Mesendoderm (in vitro differentiated cells): ENCODE results near the gene ADARB2.

Experiments used
- DNase-seq: peaks from one replicate; pipeline ENCODE4 v3.0.0; 2013
- H2AK5ac ChIP-seq: 2 replicates; pipeline ENCODE4 v1.6.1; 2013; ENCODE audit warnings: low read length, inconsistent platforms
- H2BK120ac ChIP-seq: 2 replicates; pipeline ENCODE4 v1.6.1; 2013; ENCODE audit warnings: low read depth, mild to moderate bottlenecking, low read length, moderate library complexity, mixed read lengths
- H2BK15ac ChIP-seq: replicated peaks from 2 replicates; pipeline ENCODE4 v1.6.1; 2013; ENCODE audit warnings: low read depth, mild to moderate bottlenecking, moderate library complexity
- H2BK5ac ChIP-seq: 2 replicates; pipeline ENCODE4 v1.6.1; 2013; ENCODE audit warnings: low read length, inconsistent platforms
- H3K18ac ChIP-seq: 2 replicates; pipeline ENCODE4 v1.6.1; 2013; ENCODE audit warnings: mild to moderate bottlenecking, low read length, mixed read lengths
- H3K23ac ChIP-seq: one replicate; pipeline ENCODE4 v1.6.1; 2013; ENCODE audit warnings: low read length
- H3K27ac ChIP-seq: 2 replicates; pipeline ENCODE4 v1.5.1; 2013; ENCODE audit warnings: low read depth, mild to moderate bottlenecking, inconsistent platforms, low read length, moderate library complexity
- H3K27me3 ChIP-seq: 2 replicates; pipeline ENCODE4 v1.6.1; 2013; ENCODE audit warnings: low read length, control low read depth, mild to moderate bottlenecking, inconsistent platforms; ENCODE audit not compliant: insufficient read depth, poor library complexity
- H3K36me3 ChIP-seq: 2 replicates; pipeline ENCODE4 v1.6.1; 2013; ENCODE audit warnings: low read length, inconsistent platforms; ENCODE audit not compliant: control insufficient read depth, insufficient read depth
- H3K4ac ChIP-seq: one replicate; pipeline ENCODE4 v1.6.1; 2013; ENCODE audit warnings: low read depth, mild to moderate bottlenecking, low read length, moderate library complexity
- H3K4me1 ChIP-seq: 2 replicates; pipeline ENCODE4 v1.6.1; 2013; ENCODE audit warnings: low read depth, low read length, inconsistent platforms; ENCODE audit not compliant: control insufficient read depth
- H3K4me2 ChIP-seq: 2 replicates; pipeline ENCODE4 v1.6.1; 2013; ENCODE audit warnings: low read length
- H3K4me3 ChIP-seq: 2 replicates; pipeline ENCODE4 v1.5.1; 2013; ENCODE audit warnings: mild to moderate bottlenecking, low read length
- H3K56ac ChIP-seq: one replicate; pipeline ENCODE4 v1.6.1; 2013; ENCODE audit warnings: low read length
- H3K79me1 ChIP-seq: 2 replicates; pipeline ENCODE4 v1.6.1; 2013; ENCODE audit warnings: low read length, inconsistent platforms
- H3K79me2 ChIP-seq: 2 replicates; pipeline ENCODE4 v1.6.1; 2013; ENCODE audit warnings: mild to moderate bottlenecking, low read length; ENCODE audit not compliant: control insufficient read depth, insufficient read depth
- H3K9ac ChIP-seq: 2 replicates; pipeline ENCODE4 v1.6.1; 2013; ENCODE audit warnings: low read length, inconsistent platforms
- H4K5ac ChIP-seq: one replicate; pipeline ENCODE4 v1.6.1; 2013; ENCODE audit warnings: low read length
- H4K8ac ChIP-seq: one replicate; pipeline ENCODE4 v1.6.1; 2013; ENCODE audit warnings: low read depth, mild to moderate bottlenecking, control low read depth, low read length, moderate library complexity
- WGBS: extraction: QIAGEN DNeasy Blood & Tissue Kit; methylation state at CpG from one replicate; pipeline ENCODE4 v1.1.7; 2013; ENCODE audit warnings: low lambda C conversion rate, missing lambda C conversion rate; ENCODE audit not compliant: insufficient coverage; ENCODE audit errors: extremely low coverage; 5-methylcytosine and 5-hydroxymethylcytosine counted together

Gene ADARB2

DNA sequence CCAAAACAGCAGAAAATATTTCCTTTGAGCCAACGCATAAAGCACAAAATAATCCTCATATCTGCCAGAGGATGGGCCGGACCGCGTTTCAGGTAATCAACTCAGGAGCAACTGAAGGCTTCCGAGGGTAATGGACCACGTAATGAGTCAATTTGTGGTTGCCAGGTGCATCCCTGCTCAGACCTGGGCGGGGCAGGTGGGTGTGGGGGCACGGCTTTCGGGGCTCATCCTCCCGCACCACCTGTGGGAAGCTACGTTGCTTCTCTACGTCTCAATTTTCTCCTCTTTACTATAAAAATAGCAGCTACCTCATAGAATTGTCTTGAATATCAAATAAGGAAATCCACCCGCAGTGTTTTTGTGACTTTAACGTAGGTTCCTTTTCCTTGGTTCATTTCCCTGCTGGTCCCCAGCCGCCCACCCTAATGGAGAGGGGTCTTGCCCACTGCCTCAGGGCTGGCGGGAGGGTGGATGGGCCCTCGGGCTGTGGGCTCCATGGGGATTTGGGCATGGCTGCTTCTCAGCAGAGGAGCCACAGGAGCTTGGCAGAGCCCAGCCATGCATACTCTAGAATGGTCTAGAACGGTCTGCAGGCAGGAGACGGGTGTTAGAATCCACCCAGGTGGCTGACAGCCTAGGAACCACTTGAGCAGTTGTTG, 324.7 kb downstream of the ADARB2 start:
- Histone ChIP-seq H3K4ac (no peak overlapping the region), H3K18ac (no peak overlapping the region), H3K9ac (no peak overlapping the region), H3K56ac (no peak overlapping the region), H4K8ac (no peak overlapping the region), H3K4me3 (no peak overlapping the region), H3K23ac (no peak overlapping the region), H3K36me3 (no peaks in the 10 kb centered on the region), H3K79me2 (no peaks in the 10 kb centered on the region), H2BK120ac (no peak overlapping the region), H3K27ac (no peak overlapping the region), H2BK5ac (no peak overlapping the region), H3K27me3 (no peaks in the 10 kb centered on the region), H3K4me1 (no peaks in the 10 kb centered on the region), H3K4me2 (no peak overlapping the region), H3K79me1 (no peaks in the 10 kb centered on the region), H2AK5ac (no peak overlapping the region), H2BK15ac (no peak overlapping the region), H4K5ac (no peak overlapping the region)
- DNase-seq = no peak
- no CpG with 5 or more reads among the region's 19 CpGs for WGBS

DNA sequence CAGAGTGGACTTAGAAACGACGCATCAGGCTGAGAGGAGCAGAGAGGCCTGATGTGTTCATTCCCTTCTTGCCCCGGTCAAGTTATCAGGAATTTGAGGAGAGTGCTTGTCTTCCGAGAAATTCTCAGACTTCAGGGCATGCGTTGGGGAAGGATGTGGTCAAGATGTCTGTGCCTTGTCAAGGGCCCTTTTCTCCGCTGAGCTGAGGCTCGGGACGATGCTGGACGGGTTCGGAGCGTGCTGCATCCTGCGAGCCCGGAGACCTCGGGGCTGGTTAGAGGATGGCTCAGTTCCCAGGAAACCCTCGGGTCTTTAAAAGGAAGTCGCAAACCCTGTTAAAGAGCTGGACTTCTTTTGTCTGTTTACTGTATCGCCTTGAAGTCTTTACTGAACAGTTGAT, 325.4 kb downstream of the ADARB2 start:
- Histone ChIP-seq H3K23ac (no peak overlapping the region), H3K18ac (no peak overlapping the region), H3K56ac (no peak overlapping the region), H3K36me3 (no peaks in the 10 kb centered on the region), H2BK5ac (no peak overlapping the region), H4K8ac (no peak overlapping the region), H2BK120ac (no peak overlapping the region), H3K4me1 (no peaks in the 10 kb centered on the region), H3K9ac (no peak overlapping the region), H3K4me2 (no peak overlapping the region), H3K27ac (no peak overlapping the region), H4K5ac (no peak overlapping the region), H3K27me3 (no peaks in the 10 kb centered on the region), H3K4me3 (no peak overlapping the region), H3K4ac (no peak overlapping the region), H3K79me1 (no peaks in the 10 kb centered on the region), H2AK5ac (no peak overlapping the region), H2BK15ac (no peak overlapping the region), H3K79me2 (no peaks in the 10 kb centered on the region)
- no peak for DNase-seq
- no CpG with 5 or more reads among the region's 17 CpGs for WGBS

DNA sequence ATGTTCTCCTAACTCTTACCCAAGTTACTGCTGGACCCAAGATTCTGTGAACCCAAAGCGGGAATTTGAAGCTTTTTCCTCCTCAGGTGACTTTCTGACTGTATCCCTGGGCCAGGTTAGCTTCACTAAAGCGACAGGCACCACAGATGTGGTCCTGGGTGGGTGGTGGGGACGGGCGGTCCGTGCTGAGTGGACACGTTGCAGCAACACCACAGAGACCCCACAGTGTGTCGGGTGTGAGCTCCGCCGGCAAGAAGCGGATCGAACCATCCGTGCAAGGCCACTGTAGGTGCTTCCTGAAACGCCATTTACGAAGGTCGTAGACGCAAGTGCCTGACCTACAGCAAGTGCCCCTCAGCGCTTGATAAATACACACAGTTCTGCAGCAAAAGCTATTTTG, 325.9 kb downstream of the ADARB2 start:
- no peaks in the 10 kb centered on the region for H3K4me1 ChIP-seq
- whole genome bisulfite sequencing = no CpG with 5 or more reads among the region's 17 CpGs

DNA sequence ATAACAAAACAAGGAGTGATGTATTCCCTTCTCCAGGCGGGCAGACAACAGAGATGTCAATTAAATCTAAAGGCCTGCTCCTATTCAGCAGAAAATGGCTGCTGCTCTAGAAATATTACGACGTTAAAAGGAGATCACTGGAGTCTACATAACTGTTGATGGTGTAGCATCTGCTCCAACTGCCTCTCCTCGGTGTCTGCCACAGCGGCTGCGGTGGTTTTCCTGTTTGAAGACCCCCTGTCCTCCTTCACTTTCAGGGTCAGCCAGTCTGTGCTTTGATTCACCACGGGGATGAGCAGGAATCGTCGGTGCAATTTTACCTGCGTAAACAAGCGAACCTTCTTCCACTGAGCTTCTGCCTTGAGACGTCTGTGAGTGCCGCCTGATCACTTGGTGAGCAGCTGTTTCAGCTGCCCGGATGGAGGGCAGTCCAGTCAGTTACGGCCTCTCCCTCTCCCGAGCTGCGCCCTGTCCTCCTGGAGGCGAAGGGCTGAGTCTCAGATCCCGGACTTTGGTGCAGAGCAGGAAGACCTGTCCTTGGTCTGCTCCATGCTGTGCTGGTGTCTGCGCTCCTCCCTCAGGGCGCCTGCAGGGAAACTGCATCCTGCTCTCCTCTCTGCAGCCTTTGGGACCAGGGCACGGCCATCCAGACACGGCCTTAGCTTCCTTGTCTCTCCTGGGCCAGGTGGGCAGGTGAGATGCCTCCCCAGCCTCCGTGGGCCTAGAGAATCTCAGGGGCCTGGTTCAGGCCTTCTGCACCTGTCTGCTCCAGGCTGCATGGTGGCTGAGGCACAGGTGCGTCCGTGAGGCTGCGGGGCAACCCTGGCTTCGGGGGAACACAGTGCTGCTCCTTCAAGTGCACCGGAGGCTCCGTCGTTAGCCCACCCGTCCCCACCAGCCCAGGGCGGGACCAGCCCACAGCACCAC, 326.6 kb downstream of the ADARB2 start:
- Histone ChIP-seq H3K18ac (no peak overlapping the region), H3K4me2 (no peak overlapping the region), H3K56ac (no peak overlapping the region), H3K79me2 (no peaks in the 10 kb centered on the region), H3K4me1 (no peaks in the 10 kb centered on the region), H4K8ac (no peak overlapping the region), H3K4me3 (no peak overlapping the region), H3K79me1 (no peaks in the 10 kb centered on the region), H3K23ac (no peak overlapping the region), H3K9ac (no peak overlapping the region), H2BK5ac (no peak overlapping the region), H3K4ac (no peak overlapping the region), H4K5ac (no peak overlapping the region), H3K27me3 (no peaks in the 10 kb centered on the region), H2BK120ac (no peak overlapping the region), H3K27ac (no peak overlapping the region), H2BK15ac (no peak overlapping the region), H3K36me3 (no peaks in the 10 kb centered on the region), H2AK5ac (no peak overlapping the region)
- DNase-seq = no peak
- WGBS = no CpG with 5 or more reads among the region's 33 CpGs

More for the DNA sequence above, 325.9 kb downstream of the ADARB2 start:
- H2BK15ac ChIP-seq = no peak overlapping the region
- H2AK5ac ChIP-seq = no peak overlapping the region
- H3K9ac ChIP-seq = no peak overlapping the region
- H3K79me2 ChIP-seq = no peaks in the 10 kb centered on the region
- H3K79me1 ChIP-seq = no peaks in the 10 kb centered on the region
- H3K4ac ChIP-seq = no peak overlapping the region
- H3K36me3 ChIP-seq = no peaks in the 10 kb centered on the region
- H4K5ac ChIP-seq = no peak overlapping the region
- no peak overlapping the region for H2BK120ac ChIP-seq
- no peak overlapping the region for H3K18ac ChIP-seq
- H3K27ac ChIP-seq = no peak overlapping the region
- H4K8ac ChIP-seq = no peak overlapping the region
- H3K27me3 ChIP-seq = no peaks in the 10 kb centered on the region
- no peak for DNase-seq
- no peak overlapping the region for H3K4me2 ChIP-seq
- no peak overlapping the region for H3K56ac ChIP-seq
- no peak overlapping the region for H2BK5ac ChIP-seq
- H3K23ac ChIP-seq = no peak overlapping the region
- H3K4me3 ChIP-seq = no peak overlapping the region

DNA sequence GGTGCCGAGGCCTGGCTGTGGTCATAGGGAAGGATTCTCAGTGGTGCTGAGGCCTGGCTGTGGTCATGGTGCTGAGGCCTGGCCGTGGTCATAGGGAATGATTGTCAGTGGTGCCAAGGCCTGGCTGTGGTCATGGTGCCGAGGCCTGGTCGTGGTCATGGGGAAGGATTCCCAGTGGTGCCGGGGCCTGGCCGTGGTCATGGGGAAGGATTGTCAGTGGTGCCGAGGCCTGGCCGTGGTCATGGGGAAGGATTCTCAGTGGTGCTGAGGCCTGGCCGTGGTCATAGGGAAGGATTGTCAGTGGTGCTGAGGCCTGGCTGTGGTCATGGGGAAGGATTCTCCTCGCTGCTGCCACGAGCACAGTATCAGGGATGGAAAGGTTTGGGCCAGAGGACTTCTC, 327.3 kb downstream of the ADARB2 start:
- no peak overlapping the region for H3K23ac ChIP-seq
- H3K27ac ChIP-seq = no peak overlapping the region
- H3K79me1 ChIP-seq = no peaks in the 10 kb centered on the region
- no peak overlapping the region for H3K56ac ChIP-seq
- no peak overlapping the region for H3K4me3 ChIP-seq
- no peak overlapping the region for H3K4me2 ChIP-seq
- no peaks in the 10 kb centered on the region for H3K4me1 ChIP-seq
- no CpG with 5 or more reads among the region's 11 CpGs for WGBS
- no peak overlapping the region for H3K4ac ChIP-seq
- H3K9ac ChIP-seq = no peak overlapping the region
- no peak overlapping the region for H4K5ac ChIP-seq
- H2BK120ac ChIP-seq = no peak overlapping the region
- H4K8ac ChIP-seq = no peak overlapping the region
- no peak for DNase-seq
- H3K27me3 ChIP-seq = no peaks in the 10 kb centered on the region
- no peak overlapping the region for H3K18ac ChIP-seq
- H2AK5ac ChIP-seq = no peak overlapping the region
- H2BK15ac ChIP-seq = no peak overlapping the region
- no peaks in the 10 kb centered on the region for H3K79me2 ChIP-seq
- H2BK5ac ChIP-seq = no peak overlapping the region
- H3K36me3 ChIP-seq = no peaks in the 10 kb centered on the region
